ENCODE measurements around the gene MGAT3.

GRCh38 chr22:39519681-39520225 is 62.9 kb downstream of the MGAT3 start:
- TF ChIP-seq CTCF (IDR thresholded peaks at IDR 0.05 in 8 of 11, conservative IDR thresholded peaks at IDR 0.05 in 3 of 11) (peak in 7 of 11 experiments; percentile 18 to 60 (median 34)), POLR2A (IDR thresholded peaks at IDR 0.05) (peak in 1 of 3 donors; percentile 44), POLR2AphosphoS5 (IDR thresholded peaks at IDR 0.05) (peak in 1 of 3 donors; percentile 1)

Data from spleen (tissue), 7 donors.